ENCODE data around the gene PPP1R2.

- TF ChIP-seq CTCF (IDR thresholded peaks at IDR 0.05; ENCODE audit: low read depth, low read length, poor library complexity, severe bottlenecking) = no peak
- TF ChIP-seq EZH2phosphoT487 (IDR thresholded peaks at IDR 0.05; ENCODE audit: borderline replicate concordance, low read length) = no peak
Observed at GRCh38 chr3:195579281-195579680, 36.2 kb upstream of the PPP1R2 start.
